Measurements from ENCODE around the gene ALDH5A1.

Gene ALDH5A1

GRCh38 chr6:24576447-24576846 is 81.7 kb downstream of the ALDH5A1 start:
- no peak for DNase-seq

- peak; percentile 80 for DNase-seq
Observed at GRCh38 chr6:24581084-24581669, 86.4 kb downstream of the ALDH5A1 start.

- DNase-seq = peak; percentile 77
Observed at GRCh38 chr6:24583463-24584381, 89.0 kb downstream of the ALDH5A1 start.

GRCh38 chr6:24584382-24584720 is 89.6 kb downstream of the ALDH5A1 start:
- no peak for DNase-seq

Measured in activated CD4-positive, alpha-beta T cell treated with anti-CD3 and anti-CD28 coated beads, Interleukin-2, Interleukin-6, amounts not matched to agents 100 ng/mL and 50 ng/mL, durations not matched to agents 16 hours and 8 hours (primary cell).